Smooth muscle cell (in vitro differentiated cells): ENCODE results near the gene FRMD3. TPM values are rescaled to one million over a fixed set of nuclear protein-coding genes. Genes with fewer than 3 reads are reported as not detected.

ENCODE experiments used
- DNase-seq: peaks from one replicate; lab custom pipeline; 2025; ENCODE audit not compliant: unreplicated experiment; lab: John Stamatoyannopoulos, UW
- H2AFZ ChIP-seq: fragments of 200-600 bp; sonication (generic); 2 replicates; pipeline ENCODE4 v1.6.0; 2016; ENCODE audit warnings: antibody characterized with exemption, low read depth, mild to moderate bottlenecking
- H3F3A ChIP-seq: fragments of 200-600 bp; sonication (generic); 2 replicates; pipeline ENCODE4 v1.6.0; 2017; ENCODE audit warnings: antibody characterized with exemption, low read depth
- H3K27ac ChIP-seq: fragments of 200-600 bp; sonication (generic); 2 replicates; pipeline ENCODE4 v1.5.1; 2016; ENCODE audit warnings: low read depth, mild to moderate bottlenecking
- H3K27me3 ChIP-seq: fragments of 200-600 bp; sonication (generic); 2 replicates; pipeline ENCODE4 v1.6.1; 2016; ENCODE audit warnings: low read depth, mild to moderate bottlenecking
- H3K36me3 ChIP-seq: fragments of 200-600 bp; sonication (generic); 2 replicates; pipeline ENCODE4 v1.5.1; 2016; ENCODE audit warnings: low read depth
- H3K4me1 ChIP-seq: fragments of 200-600 bp; sonication (generic); 2 replicates; pipeline ENCODE4 v1.5.1; 2016; ENCODE audit warnings: low read depth
- H3K4me2 ChIP-seq: fragments of 200-600 bp; sonication (generic); 2 replicates; pipeline ENCODE4 v1.6.0; 2016; ENCODE audit warnings: mild to moderate bottlenecking
- H3K4me3 ChIP-seq: fragments of 200-600 bp; sonication (generic); 2 replicates; pipeline ENCODE4 v1.5.1; 2016; ENCODE audit warnings: mild to moderate bottlenecking
- H3K79me2 ChIP-seq: fragments of 200-600 bp; sonication (generic); 2 replicates; pipeline ENCODE4 v1.6.0; 2016; ENCODE audit warnings: low read depth, mild to moderate bottlenecking
- H3K9ac ChIP-seq: fragments of 200-600 bp; sonication (generic); 2 replicates; pipeline ENCODE4 v1.6.0; 2016; ENCODE audit warnings: low read depth
- H3K9me3 ChIP-seq: fragments of 200-600 bp; sonication (generic); replicated peaks from 2 replicates; pipeline ENCODE4 v1.5.1; 2016; ENCODE audit warnings: low read depth
- H4K20me1 ChIP-seq: fragments of 200-600 bp; sonication (generic); 2 replicates; pipeline ENCODE4 v1.6.0; 2016; ENCODE audit warnings: low read depth
- WGBS: methylation state at CpG from one replicate; pipeline ENCODE4 v1.1.7; 2016; ENCODE audit warnings: low lambda C conversion rate; 5-methylcytosine and 5-hydroxymethylcytosine counted together
- polyA plus RNA-seq: library from polyadenylated mRNA; unstranded; fragments of >200 nt; fragmentation: Nextera tagmentation; extraction: Ambion mirVana; gene quantifications from 2 replicates; pipeline ENCODE4 v1.2.1, GENCODE V29; 2016
- total RNA-seq: library from RNA; depleted of rRNA; stranded (reverse); fragments of >200 nt; gene quantifications from 2 replicates; pipeline ENCODE4 v1.2.3, GENCODE V29; 2014
- TF ChIP-seq, protein P1 (sequence below): fragments of 200-600 bp; sonication (generic); IDR thresholded peaks from 2 replicates; pipeline ENCODE4 v1.5.1; 2017; ENCODE audit warnings: borderline replicate concordance, mild to moderate bottlenecking, antibody characterized with exemption; ENCODE audit not compliant: insufficient read depth, poor library complexity, severe bottlenecking

The FRMD3 gene
- total and polyA plus RNA-seq, 2 experiments from 2014 or later, result 0.72 to 2.8 TPM

GRCh38 chr9:83299571-83299970 lies 238.6 kb downstream of the FRMD3 start:
- H3K9ac ChIP-seq, result no peak overlapping the region
- TF ChIP-seq, protein P1, sequence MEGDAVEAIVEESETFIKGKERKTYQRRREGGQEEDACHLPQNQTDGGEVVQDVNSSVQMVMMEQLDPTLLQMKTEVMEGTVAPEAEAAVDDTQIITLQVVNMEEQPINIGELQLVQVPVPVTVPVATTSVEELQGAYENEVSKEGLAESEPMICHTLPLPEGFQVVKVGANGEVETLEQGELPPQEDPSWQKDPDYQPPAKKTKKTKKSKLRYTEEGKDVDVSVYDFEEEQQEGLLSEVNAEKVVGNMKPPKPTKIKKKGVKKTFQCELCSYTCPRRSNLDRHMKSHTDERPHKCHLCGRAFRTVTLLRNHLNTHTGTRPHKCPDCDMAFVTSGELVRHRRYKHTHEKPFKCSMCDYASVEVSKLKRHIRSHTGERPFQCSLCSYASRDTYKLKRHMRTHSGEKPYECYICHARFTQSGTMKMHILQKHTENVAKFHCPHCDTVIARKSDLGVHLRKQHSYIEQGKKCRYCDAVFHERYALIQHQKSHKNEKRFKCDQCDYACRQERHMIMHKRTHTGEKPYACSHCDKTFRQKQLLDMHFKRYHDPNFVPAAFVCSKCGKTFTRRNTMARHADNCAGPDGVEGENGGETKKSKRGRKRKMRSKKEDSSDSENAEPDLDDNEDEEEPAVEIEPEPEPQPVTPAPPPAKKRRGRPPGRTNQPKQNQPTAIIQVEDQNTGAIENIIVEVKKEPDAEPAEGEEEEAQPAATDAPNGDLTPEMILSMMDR, result no peak
- no peaks in the 10 kb centered on the region for H3K36me3 ChIP-seq
- H3K4me1 ChIP-seq, result no peaks in the 10 kb centered on the region
- no peak overlapping the region for H2AFZ ChIP-seq
- DNase-seq, result no peak
- H3K27ac ChIP-seq, result peak overlapping the region; percentile 33
- H3F3A ChIP-seq, result no peaks in the 10 kb centered on the region
- H3K4me2 ChIP-seq, result peak overlapping the region; percentile 32
- H4K20me1 ChIP-seq, result no peaks in the 10 kb centered on the region
- H3K9me3 ChIP-seq, result no peaks in the 10 kb centered on the region
- H3K4me3 ChIP-seq, result no peak overlapping the region
- WGBS, result 20% methylated on average over 6 of the region's 6 CpGs
- peaks cover 27% of the 10 kb centered on the region for H3K27me3 ChIP-seq
- H3K79me2 ChIP-seq, result no peaks in the 10 kb centered on the region

- no peaks in the 10 kb centered on the region for H3K36me3 ChIP-seq
- H4K20me1 ChIP-seq, result no peaks in the 10 kb centered on the region
- H2AFZ ChIP-seq, result no peak overlapping the region
- H3K4me3 ChIP-seq, result no peak overlapping the region
- H3K4me2 ChIP-seq, result peak overlapping the region; percentile 32
- H3F3A ChIP-seq, result no peaks in the 10 kb centered on the region
- no peaks in the 10 kb centered on the region for H3K9me3 ChIP-seq
- no peak for DNase-seq
- H3K4me1 ChIP-seq, result no peaks in the 10 kb centered on the region
- peaks cover 27% of the 10 kb centered on the region for H3K27me3 ChIP-seq
- no peaks in the 10 kb centered on the region for H3K79me2 ChIP-seq
- peak overlapping the region; percentile 33 for H3K27ac ChIP-seq
- 92% methylated on average over 2 of the region's 2 CpGs for WGBS
- no peak overlapping the region for H3K9ac ChIP-seq
- TF ChIP-seq, protein P1, result no peak
Measured at GRCh38 chr9:83299094-83299493, 239.1 kb downstream of the FRMD3 start.

DNA sequence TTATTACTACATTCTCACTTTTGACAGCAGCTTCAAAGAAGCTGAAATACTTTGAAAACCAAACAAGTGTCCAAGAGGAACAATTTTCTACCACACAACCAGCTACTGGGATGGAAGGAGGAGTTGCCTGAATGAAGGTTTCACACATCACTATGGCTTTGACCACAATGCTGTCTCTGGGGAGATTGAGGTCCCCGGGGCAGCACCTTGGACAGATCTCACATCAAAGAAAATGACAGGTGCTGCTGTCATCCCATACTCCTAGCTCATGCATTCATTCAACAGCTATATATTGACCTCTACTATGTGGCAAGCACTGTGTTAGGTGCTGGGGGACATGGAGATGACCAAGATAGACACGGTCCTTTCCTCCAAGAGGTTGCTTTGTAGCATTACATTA lies 242.1 kb downstream of the FRMD3 start:
- TF ChIP-seq, protein P1, result no peak

GRCh38 chr9:83294816-83295215 lies 243.4 kb downstream of the FRMD3 start:
- H3K9ac ChIP-seq, result no peak overlapping the region

More for the DNA sequence above, 242.1 kb downstream of the FRMD3 start:
- no peak for DNase-seq
- Histone ChIP-seq H3K79me2 (no peaks in the 10 kb centered on the region), H3K36me3 (no peaks in the 10 kb centered on the region), H3K9ac (no peak overlapping the region), H3K27ac (no peak overlapping the region), H3K4me2 (no peak overlapping the region), H4K20me1 (no peaks in the 10 kb centered on the region), H3K9me3 (no peaks in the 10 kb centered on the region), H3K4me1 (no peaks in the 10 kb centered on the region), H3K4me3 (no peak overlapping the region), H3K27me3 (peaks cover 6% of the 10 kb centered on the region), H3F3A (no peaks in the 10 kb centered on the region), H2AFZ (no peak overlapping the region)
- 81% methylated on average over 2 of the region's 2 CpGs for WGBS

More at GRCh38 chr9:83294816-83295215, 243.4 kb downstream of the FRMD3 start:
- Histone ChIP-seq H3K27me3 (peaks cover 6% of the 10 kb centered on the region), H3F3A (no peaks in the 10 kb centered on the region), H3K4me2 (no peak overlapping the region), H3K9me3 (no peaks in the 10 kb centered on the region), H3K4me1 (no peaks in the 10 kb centered on the region), H3K27ac (no peak overlapping the region), H3K36me3 (no peaks in the 10 kb centered on the region), H3K4me3 (no peak overlapping the region), H3K79me2 (no peaks in the 10 kb centered on the region), H2AFZ (no peak overlapping the region), H4K20me1 (no peaks in the 10 kb centered on the region)
- 97% methylated on average over 2 of the region's 2 CpGs for WGBS
- no peak for DNase-seq
- TF ChIP-seq, protein P1, result no peak
